Measurements from ENCODE around the gene CACNA1D. TPM values are rescaled to one million over a fixed set of nuclear protein-coding genes. Genes with fewer than 3 reads are reported as not detected.

Gene CACNA1D
- total RNA-seq, 1 experiment from 2014 or later: 1.1 TPM

GRCh38 chr3:53618524-53618906 is 124.1 kb downstream of the CACNA1D start:
- H2AFZ ChIP-seq (ENCODE audit: low read depth, low read length, poor library complexity, severe bottlenecking): no peak overlapping the region
- H3K9ac ChIP-seq (ENCODE audit: low read length): no peak overlapping the region
- no peak overlapping the region for H3K4me3 ChIP-seq (replicated peaks in 1 of 2; ENCODE audit: low read depth in 1 of 2, low read length in 2 of 2)
- H3K79me2 ChIP-seq (ENCODE audit: insufficient read depth, low read length): no peaks in the 10 kb centered on the region
- DNase-seq (ENCODE audit: low read depth, low spot score): no peak
- no TSS peak for BruUV-seq (replicated peaks)
- no peak overlapping the region for H3K27ac ChIP-seq (ENCODE audit: low read depth, low read length)
- no peak for TF ChIP-seq EZH2phosphoT487 (IDR thresholded peaks at IDR 0.05; ENCODE audit: borderline replicate concordance)
- H3K9me2 ChIP-seq (ENCODE audit: insufficient read depth): no peaks in the 10 kb centered on the region
- no peaks in the 10 kb centered on the region for H3K4me1 ChIP-seq (ENCODE audit: control insufficient read depth in 1 of 2, insufficient read depth in 2 of 2, low read length in 2 of 2)
- ATAC-seq: no peak
- no peaks in the 10 kb centered on the region for H3K9me3 ChIP-seq (ENCODE audit: control insufficient read depth in 1 of 2, insufficient read depth in 1 of 2, low read depth in 1 of 2, low read length in 2 of 2)
- RAD21 ChIA-PET (ENCODE audit: low non-redundant PET in 1 of 2, low total read pairs in 2 of 2, uncharacterized antibody in 2 of 2, unreplicated experiment in 2 of 2): no interaction called here
- H3K36me3 ChIP-seq (ENCODE audit: control insufficient read depth in 1 of 2, insufficient read depth in 2 of 2, low read length in 2 of 2): no peaks in the 10 kb centered on the region
- no peak overlapping the region for H3K4me2 ChIP-seq (ENCODE audit: low read length)
- CTCF ChIA-PET: interaction anchor here (0.6 kb wide), 1 partner anchor 20 kb away, joined by 4 read pairs; no protein-coding TSS in a partner anchor
- H3K27me3 ChIP-seq (ENCODE audit: insufficient read depth, low read length): peaks cover 79% of the 10 kb centered on the region
- H4K20me1 ChIP-seq (ENCODE audit: insufficient read depth): no peaks in the 10 kb centered on the region
- intact Hi-C loops (cut with micrococcal nuclease): no loop called here
- POLR2A ChIA-PET: no interaction called here

- no peaks in the 10 kb centered on the region for H3K9me2 ChIP-seq (ENCODE audit: insufficient read depth)
- H3K4me2 ChIP-seq (ENCODE audit: low read length): no peak overlapping the region
- intact Hi-C loops (cut with micrococcal nuclease): no loop called here
- no TSS peak for BruUV-seq (replicated peaks)
- H4K20me1 ChIP-seq (ENCODE audit: insufficient read depth): no peaks in the 10 kb centered on the region
- H3K4me3 ChIP-seq (replicated peaks in 1 of 2; ENCODE audit: low read depth in 1 of 2, low read length in 2 of 2): no peak overlapping the region
- no peaks in the 10 kb centered on the region for H3K36me3 ChIP-seq (ENCODE audit: control insufficient read depth in 1 of 2, insufficient read depth in 2 of 2, low read length in 2 of 2)
- no peak for TF ChIP-seq EGR1 (IDR thresholded peaks at IDR 0.05; ENCODE audit: low read depth)
- TF ChIP-seq EZH2 (IDR thresholded peaks at IDR 0.05): no peak
- TF ChIP-seq EZH2phosphoT487 (IDR thresholded peaks at IDR 0.05; ENCODE audit: borderline replicate concordance): no peak
- no peak for TF ChIP-seq SRF (IDR thresholded peaks at IDR 0.05; ENCODE audit: low read depth)
- TF ChIP-seq POLR2AphosphoS5 (IDR thresholded peaks at IDR 0.05; ENCODE audit: low read depth, low read length): no peak
- TF ChIP-seq ELF1 (IDR thresholded peaks at IDR 0.05; ENCODE audit: borderline replicate concordance, low read depth): no peak
- no peak for TF ChIP-seq FOSL1 (IDR thresholded peaks at IDR 0.05; ENCODE audit: low read depth)
- no peak for TF ChIP-seq SIN3A (IDR thresholded peaks at IDR 0.05; ENCODE audit: low read depth)
- no peak for TF ChIP-seq YY1 (IDR thresholded peaks at IDR 0.05; ENCODE audit: extremely low read depth, insufficient replicate concordance, low read depth, low read length)
- TF ChIP-seq JUND (IDR thresholded peaks at IDR 0.05): no peak
- no peak for TF ChIP-seq ZNF274 (IDR thresholded peaks at IDR 0.05; ENCODE audit: low read depth, low read length)
- TF ChIP-seq CBX3 (IDR thresholded peaks at IDR 0.05; ENCODE audit: low read depth): no peak
- no peak for TF ChIP-seq ZFX (IDR thresholded peaks at IDR 0.05)
- TF ChIP-seq POLR2A (IDR thresholded peaks at IDR 0.05; ENCODE audit: borderline replicate concordance, extremely low read depth, insufficient read depth, insufficient read length): no peak
- no peak for TF ChIP-seq TCF7L2 (IDR thresholded peaks at IDR 0.05; ENCODE audit: borderline replicate concordance, extremely low read depth, insufficient read depth, insufficient read length)
- no peak for TF ChIP-seq CTCF (IDR thresholded peaks at IDR 0.05 in 2 of 3, conservative IDR thresholded peaks at IDR 0.05 in 1 of 3; ENCODE audit: borderline replicate concordance in 1 of 3, insufficient read depth in 1 of 3, low read depth in 2 of 3, low read length in 2 of 3)
- TF ChIP-seq ZBTB33 (IDR thresholded peaks at IDR 0.05; ENCODE audit: extremely low read depth, insufficient replicate concordance, low read length): no peak
- no peak for TF ChIP-seq MAX (IDR thresholded peaks at IDR 0.05)
- no peak overlapping the region for H3K9ac ChIP-seq (ENCODE audit: low read length)
- H3K79me2 ChIP-seq (ENCODE audit: insufficient read depth, low read length): no peaks in the 10 kb centered on the region
- ChIA-PET POLR2A (no interaction called here), RAD21 (ENCODE audit: low non-redundant PET in 1 of 2, low total read pairs in 2 of 2, uncharacterized antibody in 2 of 2, unreplicated experiment in 2 of 2) (no interaction called here), CTCF (no interaction called here)
- H3K9me3 ChIP-seq (ENCODE audit: control insufficient read depth in 1 of 2, insufficient read depth in 1 of 2, low read depth in 1 of 2, low read length in 2 of 2): no peaks in the 10 kb centered on the region
- ATAC-seq: no peak
- no peak overlapping the region for H2AFZ ChIP-seq (ENCODE audit: low read depth, low read length, poor library complexity, severe bottlenecking)
- DNase-seq (ENCODE audit: low read depth, low spot score): no peak
- H3K27me3 ChIP-seq (ENCODE audit: insufficient read depth, low read length): peaks cover 77% of the 10 kb centered on the region
- H3K4me1 ChIP-seq (ENCODE audit: control insufficient read depth in 1 of 2, insufficient read depth in 2 of 2, low read length in 2 of 2): no peaks in the 10 kb centered on the region
- no peak overlapping the region for H3K27ac ChIP-seq (ENCODE audit: low read depth, low read length)
Observed at GRCh38 chr3:53618936-53619335, 124.5 kb downstream of the CACNA1D start.

All from HCT116 (cell line).